NCI-H69 (cell line): ENCODE data around the gene SLC7A10.
A peak's percentile ranks its signal among the peaks of the same experiment; 100 is the strongest.
"Not testable (repeated sequence)": the region's sequence is repeated elsewhere in the genome, so short reads cannot be mapped to it uniquely, and the experiment has no call there.

Source experiments
- DNase-seq: peaks from one replicate; lab custom pipeline; 2025; lab: John Stamatoyannopoulos, UW

SLC7A10 gene

DNA sequence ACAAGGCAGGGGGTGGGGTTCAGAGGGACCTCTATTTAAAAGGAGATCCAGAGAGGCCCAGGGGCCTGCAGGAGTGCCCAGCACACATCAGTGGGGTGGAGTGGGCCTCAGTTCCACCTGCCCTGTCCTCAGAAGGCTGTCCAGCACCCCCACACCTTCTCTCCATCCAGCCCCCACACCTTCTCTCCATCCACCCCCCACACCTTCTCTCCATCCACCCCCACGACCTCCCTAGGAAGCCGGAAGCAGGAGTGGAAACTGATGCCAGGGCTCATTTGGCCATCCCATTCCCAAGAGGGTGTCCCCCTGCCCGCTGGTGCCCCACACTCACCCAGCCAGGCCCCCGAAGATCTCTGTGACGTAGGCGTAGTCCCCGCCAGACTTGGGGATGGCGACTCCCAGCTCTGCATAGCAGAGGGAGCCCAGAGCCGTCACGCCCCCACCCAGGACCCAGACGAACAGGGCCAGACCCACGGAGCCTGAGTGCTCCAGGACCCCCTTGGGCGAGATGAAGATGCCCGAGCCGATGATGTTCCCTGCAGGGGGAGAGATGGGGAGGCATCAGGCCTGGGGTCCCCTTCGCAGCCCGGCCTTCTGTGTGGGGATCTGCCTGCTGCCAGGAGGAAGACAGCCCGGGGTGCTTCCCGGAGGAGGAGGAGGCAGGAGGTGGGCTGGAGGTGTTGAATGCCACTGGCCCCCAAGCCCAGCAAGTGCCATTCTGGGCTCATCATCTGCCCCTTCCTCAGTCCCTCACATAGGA is 10.0 kb downstream of the SLC7A10 start:
- DNase-seq, result no peak

GRCh38 chr19:33214596-33214995 is 11.1 kb downstream of the SLC7A10 start:
- DNase-seq, result peak; percentile 60

- DNase-seq, result no peak
Measured at GRCh38 chr19:33212436-33213172, 13.0 kb downstream of the SLC7A10 start.

DNA sequence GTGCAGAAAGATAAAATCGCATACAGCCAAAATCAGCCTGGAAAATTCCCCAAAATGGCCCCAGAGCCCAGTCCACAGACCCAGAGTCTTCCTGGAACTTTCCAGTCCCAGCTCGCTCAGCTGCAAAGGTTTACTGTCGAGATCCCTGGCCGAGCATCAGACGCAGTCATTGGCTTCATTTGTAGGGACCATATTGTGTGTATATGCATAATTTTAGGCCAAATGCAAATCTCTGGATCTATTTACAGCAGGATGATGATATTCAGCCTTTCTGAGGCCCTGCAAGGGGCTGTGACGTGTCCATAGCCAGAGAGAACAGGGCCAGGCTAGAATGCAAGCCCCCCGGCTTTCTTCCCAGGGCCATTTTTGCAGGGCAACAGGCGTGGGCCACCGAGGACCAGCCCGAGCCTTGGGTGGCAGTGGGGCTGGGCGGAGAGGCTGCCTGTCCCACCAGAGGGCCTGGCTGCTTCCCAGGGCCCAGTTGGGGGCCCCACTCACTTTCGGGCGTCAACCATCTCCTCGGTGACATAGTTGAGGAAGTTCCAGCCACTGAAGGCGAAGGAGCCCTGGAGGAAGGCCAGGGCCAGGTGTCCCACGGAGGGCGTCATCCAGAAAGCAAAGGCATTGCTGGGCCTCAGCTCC is 13.7 kb downstream of the SLC7A10 start:
- DNase-seq, result no peak

- no peak for DNase-seq
Measured at GRCh38 chr19:33210266-33210940, 15.2 kb downstream of the SLC7A10 start.

GRCh38 chr19:33209850-33210230 is 15.8 kb downstream of the SLC7A10 start:
- DNase-seq, result not testable (repeated sequence)

DNA sequence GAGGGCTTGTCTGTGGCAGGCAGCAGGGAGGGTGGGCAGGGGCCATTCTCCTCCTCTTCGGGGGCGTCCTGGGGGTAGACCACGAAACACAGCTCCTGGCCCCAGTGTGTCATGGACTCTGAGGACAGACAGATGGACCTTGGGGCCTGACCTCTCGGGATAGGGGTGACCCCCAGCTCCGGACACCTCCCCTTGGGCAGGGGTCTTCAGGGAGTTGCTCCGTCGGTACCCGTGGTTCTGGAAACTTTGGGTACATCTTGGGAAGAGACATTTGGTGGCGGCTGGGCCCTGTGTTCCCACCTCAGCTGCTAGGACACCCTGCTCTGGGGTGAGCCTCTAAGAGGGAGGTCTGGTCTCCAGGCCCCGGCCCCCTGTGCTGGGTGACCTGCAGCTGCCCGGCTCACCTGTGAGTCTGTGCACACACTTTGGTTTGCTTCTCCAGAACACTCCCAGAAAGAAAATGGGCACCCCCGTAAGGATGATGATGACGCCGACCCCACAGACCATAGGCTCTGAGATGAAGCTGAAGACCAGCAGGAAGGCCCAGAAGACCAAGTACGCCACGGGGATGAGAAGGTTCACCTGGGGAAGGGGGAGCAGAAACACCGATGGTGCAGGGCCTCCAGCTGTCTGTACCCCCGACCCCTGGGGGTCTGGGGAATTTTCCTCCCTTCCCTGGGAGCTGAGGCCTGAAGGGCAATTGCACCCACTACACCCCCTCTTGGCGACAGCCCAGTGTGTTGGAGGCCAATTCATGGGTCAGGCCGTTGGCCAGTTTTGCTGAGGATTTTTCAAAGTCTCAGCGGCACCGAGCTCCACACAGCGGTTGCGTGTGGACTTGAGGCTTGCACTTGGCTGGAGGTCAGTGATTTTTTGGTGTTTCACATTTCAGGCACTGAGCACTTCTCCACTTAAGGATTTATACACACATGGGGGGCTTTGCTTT is 16.5 kb downstream of the SLC7A10 start:
- DNase-seq, result no peak

DNA sequence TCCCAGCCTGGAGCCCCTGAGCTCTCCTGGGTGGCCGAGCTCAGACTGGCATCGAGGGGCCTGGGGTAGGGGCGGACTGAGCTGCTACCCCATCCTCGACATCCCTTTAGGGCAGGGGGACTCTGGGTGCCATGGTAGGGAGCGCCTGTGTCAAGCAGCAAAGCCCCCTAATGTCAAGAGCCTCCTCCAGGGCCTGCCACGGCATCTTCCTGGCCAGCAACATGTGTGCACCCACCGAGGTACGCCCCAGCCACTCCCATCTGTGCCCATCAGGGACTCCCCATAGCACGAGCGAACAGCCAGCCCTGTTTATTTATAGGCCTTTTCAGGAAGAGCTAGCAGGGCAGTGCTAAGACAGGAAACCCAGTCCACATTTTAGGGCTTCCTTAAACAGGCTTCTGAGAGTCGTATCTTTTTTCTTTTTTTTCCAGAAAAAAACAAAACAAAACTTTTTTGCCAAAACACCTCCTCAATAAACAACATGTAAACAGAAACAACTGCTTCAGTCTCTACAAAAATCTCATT is 17.2 kb downstream of the SLC7A10 start:
- no peak for DNase-seq

GRCh38 chr19:33207903-33208302 is 17.7 kb downstream of the SLC7A10 start:
- DNase-seq, result no peak

DNA sequence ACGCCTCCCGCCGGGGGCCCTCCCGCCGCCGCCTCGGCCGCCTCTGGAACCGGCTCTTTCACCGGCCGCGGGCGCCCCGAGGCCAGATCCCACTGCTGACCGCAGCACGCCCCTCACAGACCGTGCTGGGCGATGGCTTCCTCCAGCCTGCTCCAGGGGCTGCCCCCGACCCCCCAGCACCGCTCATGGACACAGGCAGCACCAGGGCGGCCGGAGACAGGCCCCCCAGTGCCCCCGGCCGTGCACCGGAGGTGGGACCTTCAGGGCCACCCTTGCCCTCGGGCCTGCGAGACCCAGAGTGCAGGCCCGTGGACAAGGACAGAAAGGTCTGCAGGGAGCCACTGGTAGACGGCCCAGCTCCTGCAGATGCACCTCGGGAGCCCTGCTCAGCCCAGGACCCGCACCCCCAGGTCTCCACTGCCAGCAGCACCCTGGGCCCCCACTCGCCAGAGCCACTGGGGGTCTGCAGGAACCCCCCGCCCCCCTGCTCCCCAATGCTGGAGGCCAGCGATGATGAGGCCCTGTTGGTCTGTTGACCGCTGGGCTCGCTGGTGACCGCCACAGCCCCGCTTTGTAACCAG is 18.5 kb downstream of the SLC7A10 start:
- DNase-seq, result no peak

- no peak for DNase-seq
Measured at GRCh38 chr19:33206261-33207039, 19.2 kb downstream of the SLC7A10 start.

DNA sequence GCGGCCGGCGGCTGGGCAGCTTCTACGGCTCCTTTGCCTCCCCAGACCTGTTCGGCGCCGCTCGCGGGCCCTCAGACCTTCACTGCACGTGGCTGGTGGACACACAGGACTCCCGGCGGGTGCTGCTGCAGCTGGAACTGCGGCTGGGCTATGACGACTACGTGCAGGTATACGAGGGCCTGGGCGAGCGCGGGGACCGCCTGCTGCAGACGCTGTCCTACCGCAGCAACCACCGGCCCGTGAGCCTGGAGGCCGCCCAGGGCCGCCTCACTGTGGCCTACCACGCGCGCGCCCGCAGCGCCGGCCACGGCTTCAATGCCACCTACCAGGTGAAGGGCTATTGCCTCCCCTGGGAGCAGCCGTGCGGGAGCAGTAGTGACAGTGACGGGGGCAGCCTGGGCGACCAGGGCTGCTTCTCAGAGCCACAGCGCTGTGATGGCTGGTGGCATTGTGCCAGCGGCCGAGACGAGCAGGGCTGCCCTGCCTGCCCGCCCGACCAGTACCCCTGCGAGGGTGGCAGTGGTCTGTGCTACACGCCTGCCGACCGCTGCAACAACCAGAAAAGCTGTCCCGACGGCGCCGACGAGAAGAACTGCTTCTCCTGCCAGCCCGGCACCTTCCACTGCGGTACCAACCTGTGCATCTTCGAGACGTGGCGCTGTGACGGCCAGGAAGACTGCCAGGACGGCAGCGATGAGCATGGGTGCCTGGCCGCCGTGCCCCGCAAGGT is 20.0 kb downstream of the SLC7A10 start:
- DNase-seq, result no peak

- no peak for DNase-seq
Measured at GRCh38 chr19:33205110-33205509, 20.5 kb downstream of the SLC7A10 start.

GRCh38 chr19:33204136-33204973 is 21.3 kb downstream of the SLC7A10 start:
- DNase-seq, result no peak

DNA sequence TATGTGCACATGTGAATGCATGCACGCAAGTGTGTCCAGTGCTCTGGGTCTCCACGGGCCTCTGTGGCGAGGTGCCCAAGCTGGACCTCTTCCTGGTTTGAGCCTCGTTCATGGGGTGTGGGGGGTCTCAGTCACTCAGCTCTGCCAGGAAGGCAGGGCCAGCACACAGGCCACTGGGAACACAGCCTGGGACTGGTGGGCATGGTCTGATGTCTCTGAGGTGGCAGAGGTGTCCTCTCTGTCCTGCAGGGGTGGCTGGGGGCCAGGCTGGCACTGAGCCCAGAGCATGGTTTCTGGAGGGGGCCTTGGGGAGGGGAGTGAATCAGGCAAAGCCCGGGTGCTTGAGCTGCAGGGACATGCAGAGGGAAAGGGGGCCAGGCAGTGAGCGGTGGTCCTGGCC is 22.1 kb downstream of the SLC7A10 start:
- DNase-seq, result no peak

DNA sequence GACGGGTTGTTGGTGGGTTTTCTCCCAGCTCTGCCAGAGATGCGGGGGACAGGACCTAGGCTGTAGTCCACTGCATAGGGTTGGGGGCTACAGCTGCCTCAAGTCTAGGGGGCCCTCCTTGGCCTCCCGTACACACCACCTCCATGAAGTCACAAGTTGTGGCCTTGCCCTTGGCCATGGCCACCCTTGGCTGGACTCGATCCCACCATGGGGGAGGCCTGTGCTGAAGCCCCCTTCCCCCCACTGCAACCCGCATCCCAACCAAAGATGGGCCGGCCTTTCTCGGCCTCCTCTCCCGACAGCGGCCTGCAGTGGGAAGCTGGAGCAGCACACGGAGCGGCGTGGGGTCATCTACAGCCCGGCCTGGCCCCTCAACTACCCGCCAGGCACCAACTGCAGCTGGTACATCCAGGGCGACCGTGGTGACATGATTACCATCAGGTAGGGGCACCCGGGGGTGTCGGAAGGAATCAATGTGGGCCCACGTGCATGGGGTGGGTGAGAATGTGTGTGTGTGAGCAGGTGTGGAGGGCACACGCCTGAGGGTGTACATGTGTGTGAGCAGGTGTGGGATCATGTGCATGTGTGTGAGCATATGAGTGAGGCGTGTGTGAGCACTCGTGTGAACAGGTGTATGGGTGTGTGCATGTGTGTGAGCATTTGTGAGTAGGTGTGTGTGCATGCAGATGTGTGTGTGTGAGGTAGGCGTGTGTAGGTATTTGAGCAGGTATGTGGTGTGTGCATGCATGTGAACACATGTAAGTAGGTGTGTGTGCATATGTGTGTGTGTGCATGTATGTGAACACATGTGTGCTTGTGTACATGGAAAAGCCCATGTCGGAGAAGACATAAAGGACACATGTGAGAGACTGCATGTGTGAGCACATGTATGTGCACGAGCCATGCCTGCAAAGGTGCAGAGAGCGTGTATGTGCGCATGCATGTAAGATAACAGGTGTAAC is 22.8 kb downstream of the SLC7A10 start:
- DNase-seq, result no peak

GRCh38 chr19:33201886-33202545 is 23.6 kb downstream of the SLC7A10 start:
- no peak for DNase-seq
